Hair follicular keratinocyte (primary cell): ENCODE data around the gene KCNK3. TPM values are rescaled to one million over a fixed set of nuclear protein-coding genes. Genes with fewer than 3 reads are reported as not detected.

ENCODE experiments used
- total RNA-seq: library from RNA; depleted of rRNA; stranded (reverse); fragments of >200 nt; gene quantifications from 2 replicates; pipeline ENCODE4 v1.2.3, GENCODE V29; 2015

The KCNK3 gene
- not detected in 2 replicates for total RNA-seq

DNA sequence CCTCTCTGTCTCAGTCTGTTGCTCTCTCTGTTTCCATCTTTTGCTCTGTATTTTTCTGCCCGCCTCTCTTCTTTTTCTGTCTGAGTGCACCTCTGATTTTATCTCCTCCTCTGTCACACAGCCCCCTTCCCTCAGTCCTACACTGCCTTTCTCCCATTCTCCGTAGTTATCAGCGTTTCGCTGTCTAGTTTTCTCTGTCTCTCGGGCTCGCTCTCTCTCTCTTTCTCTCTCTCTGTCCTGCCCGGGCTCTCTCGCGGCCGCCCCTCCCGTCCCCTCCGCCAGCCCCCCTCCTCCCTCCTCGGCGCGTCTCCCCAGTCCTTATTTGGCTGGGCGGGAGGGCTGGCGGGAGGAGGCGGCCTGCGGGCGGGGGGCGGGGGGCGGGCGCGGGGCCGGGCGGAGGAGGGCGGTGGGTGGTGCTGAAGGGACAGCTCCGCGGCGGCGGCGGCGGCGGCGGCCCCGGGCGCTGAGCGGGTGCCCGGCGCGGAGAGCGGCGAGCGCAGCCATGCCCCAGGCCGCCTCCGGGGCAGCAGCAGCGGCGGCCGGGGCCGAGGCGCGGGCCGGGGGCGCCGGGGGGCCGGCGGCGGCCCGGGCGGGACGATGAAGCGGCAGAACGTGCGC, at the start of gene KCNK3:
TSS of gene KCNK3 (plus strand) at position 444 of the 618 bp plus-strand sequence. CDS start at position 598, 154 bp downstream.

GRCh38 chr2:26764078-26764887, 71.8 kb downstream of the KCNK3 start, which contains the start of gene SLC35F6:
SLC35F6 (plus strand) TSS chr2:26764284; CDS start chr2:26764350, 66 bp downstream.

Other genes with a start within 250 kb of the KCNK3 start
- gene OTOF, start 214.6 kb upstream of the KCNK3 start, total RNA-seq = not detected in 2 replicates
- gene CIB4, start 51.4 kb upstream of the KCNK3 start, total RNA-seq = not detected in 2 replicates
- 45.5 and 46.9 TPM in 2 replicates for gene SLC35F6, start 71.6 kb downstream of the KCNK3 start, total RNA-seq
- 8.0 and 21.3 TPM in 2 replicates for gene CENPA, start 93.3 kb downstream of the KCNK3 start, total RNA-seq
- not detected in 2 replicates for gene DPYSL5, start 155.4 kb downstream of the KCNK3 start, total RNA-seq